Ectodermal cell (in vitro differentiated cells): ENCODE measurements around the gene LRP1-AS.

Experiments used
- H3K27ac ChIP-seq: 2 replicates; pipeline ENCODE4 v1.7.0; 2013; ENCODE audit warnings: mild to moderate bottlenecking, low read depth, low read length; ENCODE audit not compliant: insufficient read depth, poor library complexity, severe bottlenecking
- H3K27me3 ChIP-seq: 2 replicates; pipeline ENCODE4 v1.7.0; 2013; ENCODE audit warnings: mild to moderate bottlenecking, low read length; ENCODE audit not compliant: insufficient read depth, control insufficient read depth, poor library complexity, severe bottlenecking
- H3K36me3 ChIP-seq: one replicate; pipeline ENCODE4 v1.7.0; 2013; ENCODE audit warnings: low read length; ENCODE audit not compliant: control insufficient read depth, insufficient read depth
- H3K4me1 ChIP-seq: one replicate; pipeline ENCODE4 v1.7.0; 2013; ENCODE audit warnings: low read length; ENCODE audit not compliant: control insufficient read depth, insufficient read depth
- H3K4me3 ChIP-seq: 2 replicates; pipeline ENCODE4 v1.7.0; 2013; ENCODE audit warnings: low read depth, low read length, control low read depth; ENCODE audit not compliant: insufficient read depth
- H3K9me3 ChIP-seq: 2 replicates; pipeline ENCODE4 v1.7.0; 2013; ENCODE audit warnings: mild to moderate bottlenecking, low read length, moderate library complexity; ENCODE audit not compliant: control insufficient read depth
- WGBS, 2 experiments: methylation state at CpG; one replicate each; pipeline ENCODE4 v1.1.7; 2013; ENCODE audit warnings: missing lambda C conversion rate in 2 of 2; 5-methylcytosine and 5-hydroxymethylcytosine counted together

Gene LRP1-AS

GRCh38 chr12:57190037-57190436 lies 42.6 kb upstream of the LRP1-AS start:
- WGBS, 2 experiments: 92 to 98% methylated on average over 6 of the region's 6 CpGs
- Histone ChIP-seq H3K27ac (no peak overlapping the region), H3K36me3 (peaks cover 63% of the 10 kb centered on the region), H3K4me1 (no peaks in the 10 kb centered on the region), H3K27me3 (no peaks in the 10 kb centered on the region), H3K4me3 (no peak overlapping the region), H3K9me3 (no peaks in the 10 kb centered on the region)

DNA sequence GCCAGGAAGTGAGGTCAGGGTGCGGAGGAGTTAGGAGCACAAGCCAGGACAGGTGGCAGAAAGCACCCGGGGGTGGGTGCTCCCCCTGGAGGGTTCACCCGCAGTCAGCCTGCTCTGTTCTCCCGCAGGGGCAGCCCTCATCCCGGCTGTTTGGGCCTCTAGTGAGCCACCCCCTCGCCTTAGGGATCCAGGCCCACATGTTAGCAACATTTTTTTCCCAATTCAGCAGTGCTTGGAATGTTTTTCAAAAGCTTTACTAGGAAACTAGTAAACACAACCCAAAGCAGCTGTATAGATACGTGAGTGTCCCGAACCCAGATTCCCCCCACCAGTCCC lies 40.6 kb upstream of the LRP1-AS start:
- H3K4me3 ChIP-seq: no peak overlapping the region
- no peaks in the 10 kb centered on the region for H3K9me3 ChIP-seq
- peaks cover 68% of the 10 kb centered on the region for H3K36me3 ChIP-seq
- 96 to 97% methylated on average over 8 of the region's 8 CpGs for WGBS, 2 experiments
- no peak overlapping the region for H3K27ac ChIP-seq
- no peaks in the 10 kb centered on the region for H3K27me3 ChIP-seq
- no peaks in the 10 kb centered on the region for H3K4me1 ChIP-seq

GRCh38 chr12:57187222-57188089 lies 40.0 kb upstream of the LRP1-AS start:
- H3K9me3 ChIP-seq: no peaks in the 10 kb centered on the region
- 92 to 93% methylated on average over 21 of the region's 21 CpGs for WGBS, 2 experiments
- H3K4me1 ChIP-seq: no peaks in the 10 kb centered on the region
- H3K4me3 ChIP-seq: no peak overlapping the region
- no peaks in the 10 kb centered on the region for H3K27me3 ChIP-seq
- peaks cover 67% of the 10 kb centered on the region for H3K36me3 ChIP-seq
- H3K27ac ChIP-seq: no peak overlapping the region

DNA sequence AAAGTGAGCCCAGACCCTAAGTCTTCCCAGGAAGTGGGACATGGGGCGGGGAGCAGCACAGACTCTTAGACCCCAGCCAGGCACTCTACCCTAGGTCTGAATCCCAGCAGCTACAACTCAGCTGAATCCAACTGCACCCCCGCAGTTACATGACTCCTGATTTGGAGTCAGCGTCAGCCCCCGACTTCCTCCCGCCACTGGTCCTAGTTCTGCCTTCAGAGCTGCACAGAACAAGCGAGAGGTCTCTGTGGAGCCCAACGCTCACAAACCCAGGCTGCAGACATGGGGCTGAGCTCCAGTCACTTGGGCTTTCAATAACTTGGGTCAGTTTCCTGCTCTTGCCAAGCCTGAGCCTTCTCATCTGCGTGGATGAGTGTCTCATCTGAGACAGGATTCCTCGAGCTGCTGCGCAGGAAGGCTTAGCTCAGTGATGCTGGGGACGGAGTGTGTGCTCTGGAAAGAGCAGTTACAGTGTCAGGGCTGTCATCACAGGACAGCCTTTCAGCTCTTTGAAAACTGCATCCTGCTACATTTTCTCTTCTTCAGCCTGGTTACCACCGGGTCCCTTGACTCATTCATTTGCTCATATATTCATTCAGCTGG lies 38.6 kb upstream of the LRP1-AS start:
- H3K9me3 ChIP-seq: no peaks in the 10 kb centered on the region
- H3K27me3 ChIP-seq: no peaks in the 10 kb centered on the region
- peaks cover 53% of the 10 kb centered on the region for H3K36me3 ChIP-seq
- H3K27ac ChIP-seq: no peak overlapping the region
- 95 to 96% methylated on average over 12 of the region's 12 CpGs for WGBS, 2 experiments
- H3K4me3 ChIP-seq: no peak overlapping the region
- no peaks in the 10 kb centered on the region for H3K4me1 ChIP-seq

GRCh38 chr12:57185403-57185802 lies 38.0 kb upstream of the LRP1-AS start:
- peaks cover 55% of the 10 kb centered on the region for H3K36me3 ChIP-seq
- H3K27ac ChIP-seq: no peak overlapping the region
- H3K4me3 ChIP-seq: no peak overlapping the region
- no peaks in the 10 kb centered on the region for H3K27me3 ChIP-seq
- no peaks in the 10 kb centered on the region for H3K9me3 ChIP-seq
- WGBS, 2 experiments: 96 to 97% methylated on average over 25 of the region's 25 CpGs
- H3K4me1 ChIP-seq: no peaks in the 10 kb centered on the region

GRCh38 chr12:57183939-57184725 lies 36.7 kb upstream of the LRP1-AS start:
- Histone ChIP-seq H3K27me3 (no peaks in the 10 kb centered on the region), H3K36me3 (peaks cover 63% of the 10 kb centered on the region)
- WGBS, 2 experiments: 95 to 96% methylated on average over 22 of the region's 22 CpGs

DNA sequence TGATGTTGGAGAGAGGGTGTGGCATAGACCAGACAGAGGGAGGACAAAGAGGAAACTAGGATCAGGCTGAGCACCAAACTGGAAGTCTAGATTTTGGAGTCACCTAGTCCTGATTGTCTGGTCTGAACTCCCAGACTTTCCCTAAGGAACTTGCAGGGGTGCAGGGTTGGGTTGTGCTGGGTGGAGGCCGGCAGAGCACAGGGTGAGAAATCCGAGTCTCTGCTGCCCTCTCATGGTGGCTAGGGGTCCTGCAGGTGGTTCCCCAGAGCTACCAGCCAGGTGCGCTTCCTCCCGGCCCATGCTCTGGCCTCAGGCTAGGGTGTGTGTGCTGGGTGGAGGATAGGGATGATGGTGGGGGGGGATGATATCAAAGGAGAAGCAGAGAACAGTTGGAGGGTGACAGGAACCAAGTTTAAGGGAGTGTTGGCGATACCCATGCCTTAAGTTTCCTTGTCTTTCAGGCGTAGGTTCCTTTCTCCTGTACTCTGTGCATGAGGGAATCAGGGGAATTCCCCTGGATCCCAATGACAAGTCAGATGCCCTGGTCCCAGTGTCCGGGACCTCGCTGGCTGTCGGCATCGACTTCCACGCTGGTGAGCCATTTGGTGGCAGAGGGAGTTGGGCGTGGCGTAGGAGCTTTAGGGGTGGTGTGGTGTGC lies 35.6 kb upstream of the LRP1-AS start:
- WGBS, 2 experiments: 78 to 79% methylated on average over 13 of the region's 13 CpGs
- Histone ChIP-seq H3K4me1 (no peaks in the 10 kb centered on the region), H3K27ac (no peak overlapping the region), H3K36me3 (peaks cover 74% of the 10 kb centered on the region), H3K9me3 (no peaks in the 10 kb centered on the region), H3K27me3 (no peaks in the 10 kb centered on the region), H3K4me3 (no peak overlapping the region)

More at GRCh38 chr12:57183939-57184725, 36.7 kb upstream of the LRP1-AS start:
- no peaks in the 10 kb centered on the region for H3K9me3 ChIP-seq
- H3K27ac ChIP-seq: no peak overlapping the region
- no peaks in the 10 kb centered on the region for H3K4me1 ChIP-seq
- H3K4me3 ChIP-seq: no peak overlapping the region

- H3K4me1 ChIP-seq: no peaks in the 10 kb centered on the region
- no peaks in the 10 kb centered on the region for H3K27me3 ChIP-seq
- 94 to 96% methylated on average over 5 of the region's 5 CpGs for WGBS, 2 experiments
- no peak overlapping the region for H3K27ac ChIP-seq
- peaks cover 73% of the 10 kb centered on the region for H3K36me3 ChIP-seq
- no peaks in the 10 kb centered on the region for H3K9me3 ChIP-seq
- H3K4me3 ChIP-seq: no peak overlapping the region
Observed at GRCh38 chr12:57181561-57182155, 34.2 kb upstream of the LRP1-AS start.

DNA sequence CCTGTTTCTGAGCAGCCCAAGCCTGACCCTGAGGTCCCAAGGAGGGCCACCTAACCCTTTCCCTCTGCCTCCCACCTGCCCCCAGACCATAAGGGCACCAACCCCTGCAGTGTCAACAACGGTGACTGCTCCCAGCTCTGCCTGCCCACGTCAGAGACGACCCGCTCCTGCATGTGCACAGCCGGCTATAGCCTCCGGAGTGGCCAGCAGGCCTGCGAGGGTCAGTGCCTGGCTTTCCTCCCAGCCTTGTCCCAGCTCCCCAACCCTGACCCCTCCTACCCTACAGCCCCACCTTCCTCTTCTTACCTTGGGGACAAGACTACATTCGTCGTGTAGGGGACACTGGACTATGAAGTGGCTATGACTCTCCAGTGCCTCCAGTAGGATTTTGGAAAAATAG lies 33.7 kb upstream of the LRP1-AS start:
- Histone ChIP-seq H3K4me3 (no peak overlapping the region), H3K36me3 (peaks cover 71% of the 10 kb centered on the region), H3K27me3 (no peaks in the 10 kb centered on the region), H3K27ac (no peak overlapping the region), H3K9me3 (no peaks in the 10 kb centered on the region), H3K4me1 (no peaks in the 10 kb centered on the region)
- 91 to 94% methylated on average over 9 of the region's 9 CpGs for WGBS, 2 experiments
